Hippocampal formation (tissue), 2 donors: ENCODE measurements around the gene EMX1.

ENCODE experiments used
- DNase-seq, 2 donors: peaks; one replicate each; lab custom pipeline; 2025; lab: John Stamatoyannopoulos, UW

Gene EMX1

GRCh38 chr2:72917138-72917876 lies at the start of gene EMX1:
Gene EMX1 (plus strand): TSS chr2:72917519. CDS start chr2:72917853, 334 bp downstream.
- no peak for DNase-seq

GRCh38 chr2:72871060-72871459 lies 46.3 kb upstream of the EMX1 start:
- DNase-seq = no peak

GRCh38 chr2:72871880-72872279 lies 45.4 kb upstream of the EMX1 start:
- no peak for DNase-seq

- no peak for DNase-seq
Measured at GRCh38 chr2:72883356-72883962, 33.9 kb upstream of the EMX1 start.

- no peak for DNase-seq
Measured at GRCh38 chr2:72886505-72887031, 30.8 kb upstream of the EMX1 start.

GRCh38 chr2:72887032-72887739 lies 30.1 kb upstream of the EMX1 start, which contains the start of gene SPR:
Gene SPR (plus strand): TSS chr2:72887408. CDS start chr2:72887433, 25 bp downstream.
- DNase-seq = peak; percentile 34 to 76

GRCh38 chr2:72887740-72888437 lies 29.4 kb upstream of the EMX1 start:
- DNase-seq = peak; percentile 75 to 78

- no peak for DNase-seq
Measured at GRCh38 chr2:72888438-72889202, 28.7 kb upstream of the EMX1 start.

- DNase-seq = no peak
Measured at GRCh38 chr2:72889991-72890390, 27.3 kb upstream of the EMX1 start.

- DNase-seq = no peak
Measured at GRCh38 chr2:72891091-72891818, 26.1 kb upstream of the EMX1 start.

- DNase-seq = peak; percentile 53 to 55
Measured at GRCh38 chr2:72892506-72893173, 24.7 kb upstream of the EMX1 start.

GRCh38 chr2:72893594-72894319 lies 23.6 kb upstream of the EMX1 start:
- peak in 1 of 2 donors; percentile 10 for DNase-seq

GRCh38 chr2:72894514-72894913 lies 22.8 kb upstream of the EMX1 start:
- no peak for DNase-seq

- DNase-seq = no peak
Measured at GRCh38 chr2:72895154-72895553, 22.2 kb upstream of the EMX1 start.

GRCh38 chr2:72895759-72896281 lies 21.5 kb upstream of the EMX1 start:
- no peak for DNase-seq

- no peak for DNase-seq
Measured at GRCh38 chr2:72896446-72896845, 20.9 kb upstream of the EMX1 start.

- DNase-seq = no peak
Measured at GRCh38 chr2:72897785-72898584, 19.3 kb upstream of the EMX1 start.

GRCh38 chr2:72898585-72898906 lies 18.8 kb upstream of the EMX1 start:
- DNase-seq = no peak
